Neuronal stem cell (in vitro differentiated cells): ENCODE results near the gene HOXD3.

Source experiments
- DNase-seq: peaks from one replicate; pipeline ENCODE4 v3.0.0-alpha.2; 2013; ENCODE audit warnings: low spot score
- H2AFZ ChIP-seq: one replicate; pipeline ENCODE4 v1.6.1; 2013; ENCODE audit warnings: mild to moderate bottlenecking, low read length, inconsistent platforms
- H2AK5ac ChIP-seq: 2 replicates; pipeline ENCODE4 v1.6.1; 2013; ENCODE audit warnings: low read depth, mild to moderate bottlenecking, inconsistent platforms, low read length, moderate library complexity, mixed read lengths
- H2BK120ac ChIP-seq: 2 replicates; pipeline ENCODE4 v1.6.1; 2013; ENCODE audit warnings: low read depth, mild to moderate bottlenecking, inconsistent platforms, low read length, moderate library complexity, mixed read lengths
- H2BK12ac ChIP-seq: one replicate; pipeline ENCODE4 v1.6.1; 2013; ENCODE audit warnings: low read length, inconsistent platforms
- H2BK15ac ChIP-seq: 2 replicates; pipeline ENCODE4 v1.6.1; 2013; ENCODE audit warnings: mild to moderate bottlenecking, low read length, inconsistent platforms, mixed read lengths
- H2BK5ac ChIP-seq: one replicate; pipeline ENCODE4 v1.6.1; 2013; ENCODE audit warnings: inconsistent platforms, mild to moderate bottlenecking, low read length, moderate library complexity
- H3K14ac ChIP-seq: one replicate; pipeline ENCODE4 v1.6.1; 2013; ENCODE audit warnings: low read length, inconsistent platforms
- H3K18ac ChIP-seq: 2 replicates; pipeline ENCODE4 v1.6.1; 2013; ENCODE audit warnings: low read length, inconsistent platforms
- H3K23ac ChIP-seq: 2 replicates; pipeline ENCODE4 v1.6.1; 2013; ENCODE audit warnings: low read depth, mild to moderate bottlenecking, mixed read lengths, low read length, inconsistent platforms; ENCODE audit not compliant: poor library complexity
- H3K27ac ChIP-seq: replicated peaks from 3 replicates; pipeline ENCODE4 v1.5.1; 2013; ENCODE audit warnings: low read length, inconsistent platforms
- H3K27me3 ChIP-seq, 3 experiments: 2 replicates each; pipeline ENCODE4 v1.6.1; 2013; ENCODE audit warnings: low read length in 3 of 3, mild to moderate bottlenecking in 2 of 3, inconsistent platforms in 1 of 3, low read depth in 1 of 3, mixed read lengths in 1 of 3, moderate library complexity in 1 of 3; ENCODE audit not compliant: control insufficient read depth in 3 of 3, insufficient read depth in 3 of 3
- H3K36me3 ChIP-seq, 2 donors: replicated peaks in 1 of 2; 2 replicates each; pipeline ENCODE4 v1.6.1; 2013; ENCODE audit warnings: low read length in 2 of 2; ENCODE audit not compliant: control insufficient read depth in 2 of 2, insufficient read depth in 2 of 2
- H3K4ac ChIP-seq: 2 replicates; pipeline ENCODE4 v1.6.1; 2013; ENCODE audit warnings: inconsistent platforms, mild to moderate bottlenecking, low read length, moderate library complexity
- H3K4me1 ChIP-seq, 2 donors: 1 replicate in 1 of 2; 2 replicates in 1 of 2; pipeline ENCODE4 v1.6.1; 2013; ENCODE audit warnings: low read length in 2 of 2, low read depth in 1 of 2; ENCODE audit not compliant: control insufficient read depth in 2 of 2, insufficient read depth in 1 of 2
- H3K4me2 ChIP-seq: one replicate; pipeline ENCODE4 v1.6.1; 2013; ENCODE audit warnings: mild to moderate bottlenecking, low read length, inconsistent platforms; ENCODE audit not compliant: insufficient read depth, poor library complexity, severe bottlenecking
- H3K4me3 ChIP-seq, 2 donors: 2 replicates each; pipeline ENCODE4 v1.5.1; 2013; ENCODE audit warnings: low read length in 2 of 2, mild to moderate bottlenecking in 2 of 2, inconsistent platforms in 1 of 2, moderate library complexity in 1 of 2
- H3K79me1 ChIP-seq: one replicate; pipeline ENCODE4 v1.6.1; 2013; ENCODE audit warnings: low read depth, mild to moderate bottlenecking, inconsistent platforms, low read length, moderate library complexity
- H3K9ac ChIP-seq: one replicate; pipeline ENCODE4 v1.6.1; 2013; ENCODE audit warnings: mild to moderate bottlenecking, low read depth, low read length, inconsistent platforms; ENCODE audit not compliant: poor library complexity
- H3K9me3 ChIP-seq, 2 donors: replicated peaks in 1 of 2; 2 replicates each; pipeline versions ENCODE3 to v1.6.1; 2013; ENCODE audit warnings: low read length in 2 of 2, mild to moderate bottlenecking in 2 of 2, inconsistent platforms in 1 of 2, low read depth in 1 of 2, mixed read lengths in 1 of 2, moderate library complexity in 1 of 2; ENCODE audit not compliant: control insufficient read depth in 2 of 2, insufficient read depth in 1 of 2
- H4K8ac ChIP-seq: one replicate; pipeline ENCODE4 v1.6.1; 2013; ENCODE audit warnings: low read depth, mild to moderate bottlenecking, inconsistent platforms, low read length, moderate library complexity
- H4K91ac ChIP-seq: one replicate; pipeline ENCODE4 v1.6.1; 2013; ENCODE audit warnings: low read length, low read depth, mild to moderate bottlenecking, inconsistent platforms; ENCODE audit not compliant: poor library complexity
- WGBS, 2 donors: extraction: QIAGEN DNeasy Blood & Tissue Kit; methylation state at CpG; one replicate each; pipeline ENCODE4 v1.1.7; 2013; ENCODE audit warnings: missing lambda C conversion rate in 2 of 2, mixed read lengths in 1 of 2; ENCODE audit not compliant: insufficient read length in 2 of 2, insufficient replicate concordance in 1 of 2; ENCODE audit errors: extremely low coverage in 2 of 2; 5-methylcytosine and 5-hydroxymethylcytosine counted together

Gene HOXD3

DNA sequence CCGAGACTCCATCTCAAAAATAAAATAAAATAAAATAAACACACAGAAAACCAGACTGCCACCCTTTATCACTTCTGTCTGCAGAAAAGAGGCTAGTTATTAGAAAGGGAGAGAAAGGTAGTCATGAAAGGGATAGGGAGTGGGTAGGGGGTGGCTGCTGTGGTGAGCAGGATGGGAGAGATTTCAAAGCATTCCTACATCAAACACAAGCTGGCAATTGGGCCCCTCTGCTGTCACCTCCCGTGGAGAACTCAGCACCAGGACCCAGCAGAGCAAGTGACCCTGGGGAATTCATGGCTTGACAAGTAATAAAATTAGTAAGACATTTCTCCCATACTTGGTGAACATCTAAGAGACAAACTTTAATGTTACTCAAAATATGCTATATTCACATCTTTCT is 27.6 kb downstream of the HOXD3 start:
- Histone ChIP-seq H3K14ac (no peak overlapping the region), H3K4me3 (no peak overlapping the region), H2AK5ac (no peak overlapping the region), H4K91ac (no peak overlapping the region), H2BK5ac (no peak overlapping the region), H3K9me3 (peaks cover 0 to 3% of the 10 kb centered on the region in 2 donors), H2BK120ac (no peak overlapping the region), H3K36me3 (no peaks in the 10 kb centered on the region), H2BK15ac (no peak overlapping the region), H3K23ac (no peak overlapping the region), H3K27me3 (peaks cover 26 to 94% (median 84%) of the 10 kb centered on the region in 3 experiments), H4K8ac (no peak overlapping the region), H3K4ac (no peak overlapping the region), H3K4me1 (peaks cover 0 to 2% of the 10 kb centered on the region in 2 donors), H3K79me1 (no peaks in the 10 kb centered on the region), H3K18ac (no peak overlapping the region), H2BK12ac (no peak overlapping the region), H3K27ac (no peak overlapping the region), H2AFZ (no peak overlapping the region), H3K9ac (no peak overlapping the region), H3K4me2 (no peak overlapping the region)
- DNase-seq = no peak
- no CpG with 5 or more reads among the region's 2 CpGs for WGBS, 2 donors

DNA sequence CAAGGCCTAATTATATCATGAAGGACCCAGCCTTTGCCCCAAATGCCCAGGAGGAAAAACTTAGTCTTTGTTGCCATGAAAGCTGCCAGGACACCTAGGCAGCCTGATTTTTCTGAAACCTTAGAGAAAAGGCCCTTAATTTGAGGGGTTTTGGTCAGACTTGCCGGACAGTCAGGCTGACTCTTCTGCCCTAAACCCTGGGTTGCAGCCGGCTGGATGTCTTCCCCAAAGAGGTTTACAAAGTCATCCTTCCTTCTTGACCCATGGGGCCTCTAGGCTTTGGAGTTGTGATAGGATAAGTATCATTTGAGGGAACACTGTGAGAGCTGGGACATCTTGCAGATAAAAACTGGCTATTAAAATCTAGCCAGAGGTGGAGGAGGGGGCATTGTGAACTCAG is 28.9 kb downstream of the HOXD3 start:
- no peak overlapping the region for H3K23ac ChIP-seq
- DNase-seq = no peak
- H3K79me1 ChIP-seq = no peaks in the 10 kb centered on the region
- H3K9ac ChIP-seq = no peak overlapping the region
- H3K36me3 ChIP-seq = no peaks in the 10 kb centered on the region
- no peak overlapping the region for H2BK15ac ChIP-seq
- no peak overlapping the region for H3K4me3 ChIP-seq
- no CpG with 5 or more reads among the region's 2 CpGs for WGBS, 2 donors
- H3K9me3 ChIP-seq = peaks cover 0 to 3% of the 10 kb centered on the region in 2 donors
- no peak overlapping the region for H3K27ac ChIP-seq
- no peak overlapping the region for H2AK5ac ChIP-seq
- H2BK12ac ChIP-seq = no peak overlapping the region
- no peak overlapping the region for H2BK120ac ChIP-seq
- H3K4me1 ChIP-seq = peaks cover 0 to 2% of the 10 kb centered on the region in 2 donors
- no peak overlapping the region for H3K4me2 ChIP-seq
- no peak overlapping the region for H3K14ac ChIP-seq
- H4K8ac ChIP-seq = no peak overlapping the region
- no peak overlapping the region for H3K18ac ChIP-seq
- H3K4ac ChIP-seq = no peak overlapping the region
- H4K91ac ChIP-seq = no peak overlapping the region
- peaks cover 33 to 94% (median 84%) of the 10 kb centered on the region in 3 experiments for H3K27me3 ChIP-seq
- H2AFZ ChIP-seq = no peak overlapping the region
- H2BK5ac ChIP-seq = no peak overlapping the region

DNA sequence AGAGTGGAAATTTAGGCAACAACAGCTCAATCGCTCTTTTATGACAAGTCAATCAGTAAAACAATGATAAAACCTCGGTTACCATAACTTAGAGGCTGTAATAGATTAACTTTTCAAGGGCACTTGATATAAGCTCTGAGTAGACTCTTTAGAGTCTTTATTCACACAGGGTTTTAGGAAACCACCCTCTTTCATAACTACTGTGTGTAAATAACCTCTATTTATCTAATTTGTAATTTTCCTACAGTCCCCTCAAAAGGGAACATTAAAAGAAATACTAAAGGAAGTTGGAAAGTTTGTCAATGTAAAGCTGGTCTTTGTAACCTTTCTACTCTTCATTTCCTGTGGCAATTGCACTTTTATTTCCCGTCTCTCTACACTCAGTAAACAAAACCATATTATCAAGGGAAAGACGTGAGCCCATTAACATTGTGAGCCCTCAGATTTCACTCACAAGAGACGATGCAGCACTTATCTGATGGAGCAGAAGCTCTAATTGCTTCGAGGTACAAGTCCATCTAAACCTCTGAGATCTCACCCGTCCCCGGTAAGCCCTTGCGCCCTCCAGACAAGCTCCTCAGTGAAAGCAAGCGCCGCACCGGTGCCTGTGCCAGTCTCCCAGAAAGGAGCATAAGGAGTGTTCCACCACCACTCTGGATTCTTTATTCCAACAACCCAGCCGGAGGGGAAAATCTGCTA is 30.2 kb downstream of the HOXD3 start:
- no peak for DNase-seq
- peaks cover 37 to 99% (median 86%) of the 10 kb centered on the region in 3 experiments for H3K27me3 ChIP-seq

DNA sequence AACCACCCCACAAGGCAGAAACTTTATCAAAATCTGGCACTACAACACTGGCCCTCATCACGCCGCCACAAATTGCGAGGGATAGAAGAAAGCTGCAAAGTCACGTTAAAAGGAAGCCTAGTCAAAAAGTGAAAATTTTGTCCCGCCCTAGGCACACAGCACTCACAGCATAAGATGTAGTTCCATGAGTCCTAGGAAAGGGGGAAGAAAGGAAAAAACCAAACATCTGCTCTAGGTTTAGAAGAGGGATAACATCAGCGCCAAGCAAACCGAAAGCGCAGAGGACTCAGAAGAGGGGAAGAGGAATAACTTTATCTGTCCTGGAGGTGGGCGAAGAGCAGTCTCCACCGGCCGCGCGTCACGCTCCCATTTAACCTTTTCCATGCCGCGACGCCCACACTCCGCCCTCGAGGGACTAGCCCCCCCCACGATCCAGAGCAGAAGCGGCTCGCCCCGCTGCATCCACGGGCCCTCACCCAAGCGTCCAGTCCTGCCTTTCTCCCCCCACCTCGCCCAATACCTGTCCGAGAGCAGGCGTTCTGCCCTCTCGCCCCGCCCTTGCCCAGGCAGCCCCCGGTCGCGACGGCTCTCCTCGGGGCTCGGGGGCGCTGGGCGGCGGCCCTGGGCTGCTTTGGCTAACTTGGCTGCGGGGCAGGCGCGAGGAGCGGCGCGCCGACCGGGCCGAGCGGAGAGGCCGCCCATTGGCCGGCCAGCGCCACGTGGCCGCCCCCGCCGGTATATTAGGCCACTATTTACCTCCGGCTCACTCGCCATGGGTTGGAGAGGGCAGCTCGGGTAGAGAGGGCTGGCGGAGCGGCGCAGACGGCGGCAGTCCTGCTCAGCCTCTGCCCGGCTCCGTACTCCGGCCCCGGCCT is 31.0 kb downstream of the HOXD3 start, which contains the start of gene HOXD1:
HOXD1 (plus strand) TSS at position 770 of the 875 bp plus-strand sequence. CDS start 134 bp downstream, outside the sequence.
- no CpG with 5 or more reads among the region's 68 CpGs for WGBS, 2 donors
- no peak for DNase-seq
- H3K27ac ChIP-seq = no peak within 1 kb of the TSS

More for the DNA sequence above, 30.2 kb downstream of the HOXD3 start:
- Histone ChIP-seq H3K4ac (no peak overlapping the region), H3K9ac (no peak overlapping the region), H3K36me3 (no peaks in the 10 kb centered on the region), H3K4me2 (no peak overlapping the region), H3K79me1 (no peaks in the 10 kb centered on the region), H4K91ac (no peak overlapping the region), H2BK120ac (no peak overlapping the region), H2BK5ac (no peak overlapping the region), H2BK12ac (no peak overlapping the region), H3K4me3 (no peak overlapping the region), H3K9me3 (peaks cover 0 to 3% of the 10 kb centered on the region in 2 donors), H3K18ac (no peak overlapping the region), H3K14ac (no peak overlapping the region), H3K23ac (no peak overlapping the region), H3K4me1 (peaks cover 0 to 2% of the 10 kb centered on the region in 2 donors), H2BK15ac (no peak overlapping the region), H2AFZ (no peak overlapping the region), H2AK5ac (no peak overlapping the region), H3K27ac (no peak overlapping the region), H4K8ac (no peak overlapping the region)
- no CpG with 5 or more reads among the region's 13 CpGs for WGBS, 2 donors

More for the DNA sequence above, 31.0 kb downstream of the HOXD3 start, which contains the start of gene HOXD1:
- Histone ChIP-seq H3K9me3 (peaks cover 0 to 3% of the 10 kb centered on the region in 2 donors), H3K14ac (peak within 1 kb of the TSS; percentile 40), H3K9ac (peak within 1 kb of the TSS; percentile 15), H3K23ac (peak within 1 kb of the TSS; percentile 61), H3K18ac (peak within 1 kb of the TSS; percentile 44), H2BK120ac (no peak within 1 kb of the TSS), H2AK5ac (no peak within 1 kb of the TSS), H3K4me1 (peaks cover 0 to 2% of the 10 kb centered on the region in 2 donors), H4K91ac (no peak within 1 kb of the TSS), H3K4me3 (peak within 1 kb of the TSS in 1 of 2 donors; percentile 25), H3K27me3 (peaks cover 37 to 99% (median 85%) of the 10 kb centered on the region in 3 experiments), H3K79me1 (no peaks in the 10 kb centered on the region), H3K4me2 (peak within 1 kb of the TSS; percentile 31), H2AFZ (peak within 1 kb of the TSS; percentile 84), H2BK5ac (no peak within 1 kb of the TSS), H3K36me3 (no peaks in the 10 kb centered on the region), H2BK12ac (no peak within 1 kb of the TSS), H3K4ac (no peak within 1 kb of the TSS), H2BK15ac (no peak within 1 kb of the TSS), H4K8ac (no peak within 1 kb of the TSS)
